ENCODE data around the gene CTNNA3.

GRCh38 chr10:67666416-67667034 lies 29.5 kb downstream of the CTNNA3 start:
- TF ChIP-seq RAD21 (IDR thresholded peaks at IDR 0.05; ENCODE audit: low read length) (peak; percentile 39), CTCF (conservative IDR thresholded peaks at IDR 0.05; ENCODE audit: low read depth, low read length) (peak; percentile 44), ELK1 (IDR thresholded peaks at IDR 0.05; ENCODE audit: borderline replicate concordance, low read depth, low read length) (no peak), RCOR1 (IDR thresholded peaks at IDR 0.05; ENCODE audit: insufficient replicate concordance, low read length) (no peak), POLR2A (IDR thresholded peaks at IDR 0.05; ENCODE audit: low read depth, low read length) (no peak)
